Dermis microvascular lymphatic vessel endothelial cell (primary cell): ENCODE data around the gene SLFN12L. TPM values are rescaled to one million over a fixed set of nuclear protein-coding genes. Genes with fewer than 3 reads are reported as not detected.
A peak's percentile ranks its signal among the peaks of the same experiment; 100 is the strongest.
"Not testable (repeated sequence)": the region's sequence is repeated elsewhere in the genome, so short reads cannot be mapped to it uniquely, and the experiment has no call there.

ENCODE experiments used
- DNase-seq, 2 donors: peaks; one replicate each; pipeline versions ENCODE4 v3.0.0 to v3.0.0-alpha.2; 2010; ENCODE audit warnings: low read depth in 2 of 2
- total RNA-seq: library from RNA; depleted of rRNA; stranded (reverse); fragments of >200 nt; gene quantifications from 2 replicates; pipeline ENCODE4 v1.2.1, GENCODE V29; 2014

Gene SLFN12L
- total RNA-seq, 1 donor from 2014 or later, result under 0.01 TPM

GRCh38 chr17:35542990-35543389 lies 5.5 kb upstream of the SLFN12L start:
- DNase-seq, result peak; percentile 71 to 88

GRCh38 chr17:35541434-35541833 lies 4.0 kb upstream of the SLFN12L start:
- no peak for DNase-seq

- peak; percentile 79 to 80 for DNase-seq
Observed at GRCh38 chr17:35540589-35541404, 3.3 kb upstream of the SLFN12L start.

GRCh38 chr17:35539659-35540026 lies 2.2 kb upstream of the SLFN12L start:
- DNase-seq, result no peak

GRCh38 chr17:35536664-35537171 lies 760 bp downstream of the SLFN12L start:
- DNase-seq, result no peak

- DNase-seq, result not testable (repeated sequence)
Observed at GRCh38 chr17:35535406-35535805, 2.1 kb downstream of the SLFN12L start.

- no peak for DNase-seq
Observed at GRCh38 chr17:35534576-35535093, 2.8 kb downstream of the SLFN12L start.

GRCh38 chr17:35531160-35531559 lies 6.3 kb downstream of the SLFN12L start:
- no peak for DNase-seq

GRCh38 chr17:35529866-35530265 lies 7.6 kb downstream of the SLFN12L start:
- no peak for DNase-seq

GRCh38 chr17:35529326-35529725 lies 8.2 kb downstream of the SLFN12L start:
- not testable (repeated sequence) for DNase-seq

- no peak for DNase-seq
Observed at GRCh38 chr17:35523296-35523695, 14.2 kb downstream of the SLFN12L start.

- DNase-seq, result peak in 1 of 2 donors; percentile 32
Observed at GRCh38 chr17:35521654-35522256, 15.7 kb downstream of the SLFN12L start.

- no peak for DNase-seq
Observed at GRCh38 chr17:35521150-35521549, 16.3 kb downstream of the SLFN12L start.

- no peak for DNase-seq
Observed at GRCh38 chr17:35519906-35520442, 17.5 kb downstream of the SLFN12L start.

- DNase-seq, result no peak
Observed at GRCh38 chr17:35519439-35519838, 18.0 kb downstream of the SLFN12L start.

GRCh38 chr17:35518431-35518830 lies 19.0 kb downstream of the SLFN12L start:
- not testable (repeated sequence) for DNase-seq

- no peak for DNase-seq
Observed at GRCh38 chr17:35515027-35515426, 22.5 kb downstream of the SLFN12L start.

- DNase-seq, result no peak
Observed at GRCh38 chr17:35514564-35514963, 22.9 kb downstream of the SLFN12L start.

GRCh38 chr17:35510052-35510451 lies 27.4 kb downstream of the SLFN12L start:
- DNase-seq, result no peak

- DNase-seq, result not testable (repeated sequence)
Observed at GRCh38 chr17:35507714-35508113, 29.8 kb downstream of the SLFN12L start.

- no peak for DNase-seq
Observed at GRCh38 chr17:35499548-35499947, 37.9 kb downstream of the SLFN12L start.

- DNase-seq, result no peak
Observed at GRCh38 chr17:35498448-35499178, 38.9 kb downstream of the SLFN12L start.
